Stomach (tissue), 9 donors: ENCODE data around the gene SLC25A20. TPM values are rescaled to one million over a fixed set of nuclear protein-coding genes. Genes with fewer than 3 reads are reported as not detected.

Source experiments
- DNase-seq, 2 donors: peaks; one replicate each; pipeline versions ENCODE4 v3.0.0 to v3.0.0-alpha.2; 2013 to 2019
- H3K27ac ChIP-seq, 5 donors: fragments of 200-600 bp in 4 of 5; sonication (generic) in 4 of 5; one replicate each; pipeline ENCODE4 v1.5.1; 2013 to 2019; ENCODE audit warnings: mild to moderate bottlenecking in 1 of 5, moderate library complexity in 1 of 5
- H3K27me3 ChIP-seq, 3 donors: fragments of 200-600 bp; sonication (generic); one replicate each; pipeline ENCODE4 v1.5.1; 2017 to 2019; ENCODE audit warnings: mixed run types in 1 of 3
- H3K36me3 ChIP-seq, 4 donors: fragments of 200-600 bp; sonication (generic); 1 replicate in 3 of 4; 2 replicates in 1 of 4; pipeline ENCODE4 v1.5.1; 2016 to 2019
- H3K4me1 ChIP-seq, 4 donors: fragments of 200-600 bp; sonication (generic); one replicate each; pipeline ENCODE4 v1.5.1; 2016 to 2019
- H3K4me3 ChIP-seq, 4 donors: fragments of 200-600 bp; sonication (generic) in 3 of 4; one replicate each; pipeline ENCODE4 v1.5.1; 2016 to 2019; ENCODE audit warnings: mild to moderate bottlenecking in 1 of 4
- H3K9me3 ChIP-seq, 4 donors: fragments of 200-600 bp; sonication (generic); one replicate each; pipeline ENCODE4 v1.5.1; 2016 to 2019
- EP300 ChIP-seq: sonication (generic); formaldehyde crosslinking; IDR thresholded peaks from one replicate; pipeline ENCODE4 v1.6.1; 2017; ENCODE audit warnings: antibody characterized with exemption
- POLR2A ChIP-seq, 4 donors: fragments of 450-650 bp; IDR thresholded peaks; one replicate each; pipeline ENCODE4 v1.6.1; 2016; ENCODE audit warnings: antibody characterized with exemption in 4 of 4, control low read depth in 2 of 4, mild to moderate bottlenecking in 1 of 4, moderate library complexity in 1 of 4
- POLR2AphosphoS5 ChIP-seq, 3 donors: sonication (generic); formaldehyde crosslinking; IDR thresholded peaks; one replicate each; pipeline ENCODE4 v1.6.1; 2016; ENCODE audit warnings: antibody characterized with exemption in 3 of 3
- WGBS, 5 donors: extraction: QIAGEN DNeasy Blood & Tissue Kit in 3 of 5; methylation state at CpG; one replicate each; pipeline versions ENCODE4 v1.1.5 to v1.1.7; 2013 to 2018; 5-methylcytosine and 5-hydroxymethylcytosine counted together
- intact Hi-C: fragments of 100-400 bp; cut with DNase I; formaldehyde crosslinking; loops from one replicate; pipeline ENCODE4 v1.15.1; 2023; ENCODE audit warnings: low total_unique reads
- polyA plus RNA-seq, 3 donors: library from polyadenylated mRNA; stranded (reverse); fragments of 200-250 nt; gene quantifications; one replicate each; pipeline ENCODE4 v1.2.3, GENCODE V29; 2013
- total RNA-seq, 5 donors: library from RNA; depleted of rRNA; stranded (reverse); fragments of >200 nt; gene quantifications; one replicate each; pipeline versions ENCODE4 v1.1.0 to v1.2.3, GENCODE V29; 2014 to 2016
- TF ChIP-seq, protein P1 (sequence below), 7 experiments: fragments of 450-650 bp in 4 of 7; fragments of 200-600 bp in 3 of 7; sonication (generic) in 3 of 7; IDR thresholded peaks; one replicate each; pipeline ENCODE4 v1.5.1; 2016 to 2019; ENCODE audit warnings: antibody characterized with exemption in 7 of 7, control low read depth in 2 of 7, mild to moderate bottlenecking in 1 of 7
- donor health status: healthy with polysubstance abuse.
- donor health status: Bipolar disorder and iron deficiency.
- donor health status: healthy.

The SLC25A20 gene
- total and polyA plus RNA-seq, 8 donors: 7.5 to 142 (median 18.4) TPM

- WGBS, 5 donors: 41 to 72% (median 46%) methylated on average over 2 of the region's 2 CpGs
- H3K4me1 ChIP-seq: peaks cover 39 to 75% (median 57%) of the 10 kb centered on the region in 4 donors
- DNase-seq: no peak
- H3K4me3 ChIP-seq: no peak overlapping the region
- no peaks in the 10 kb centered on the region for H3K27me3 ChIP-seq
- H3K36me3 ChIP-seq: peaks cover 26 to 82% (median 72%) of the 10 kb centered on the region in 4 donors
- TF ChIP-seq POLR2AphosphoS5 (IDR thresholded peaks at IDR 0.05) (no peak), POLR2A (IDR thresholded peaks at IDR 0.05) (no peak), EP300 (no peak)
- TF ChIP-seq, protein P1, sequence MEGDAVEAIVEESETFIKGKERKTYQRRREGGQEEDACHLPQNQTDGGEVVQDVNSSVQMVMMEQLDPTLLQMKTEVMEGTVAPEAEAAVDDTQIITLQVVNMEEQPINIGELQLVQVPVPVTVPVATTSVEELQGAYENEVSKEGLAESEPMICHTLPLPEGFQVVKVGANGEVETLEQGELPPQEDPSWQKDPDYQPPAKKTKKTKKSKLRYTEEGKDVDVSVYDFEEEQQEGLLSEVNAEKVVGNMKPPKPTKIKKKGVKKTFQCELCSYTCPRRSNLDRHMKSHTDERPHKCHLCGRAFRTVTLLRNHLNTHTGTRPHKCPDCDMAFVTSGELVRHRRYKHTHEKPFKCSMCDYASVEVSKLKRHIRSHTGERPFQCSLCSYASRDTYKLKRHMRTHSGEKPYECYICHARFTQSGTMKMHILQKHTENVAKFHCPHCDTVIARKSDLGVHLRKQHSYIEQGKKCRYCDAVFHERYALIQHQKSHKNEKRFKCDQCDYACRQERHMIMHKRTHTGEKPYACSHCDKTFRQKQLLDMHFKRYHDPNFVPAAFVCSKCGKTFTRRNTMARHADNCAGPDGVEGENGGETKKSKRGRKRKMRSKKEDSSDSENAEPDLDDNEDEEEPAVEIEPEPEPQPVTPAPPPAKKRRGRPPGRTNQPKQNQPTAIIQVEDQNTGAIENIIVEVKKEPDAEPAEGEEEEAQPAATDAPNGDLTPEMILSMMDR (IDR thresholded peaks at IDR 0.05): no peak
- intact Hi-C loops: no loop called here
- no peaks in the 10 kb centered on the region for H3K9me3 ChIP-seq
- H3K27ac ChIP-seq: no peak overlapping the region
Observed at GRCh38 chr3:48927928-48928327, 29.2 kb upstream of the SLC25A20 start.

- TF ChIP-seq POLR2AphosphoS5 (IDR thresholded peaks at IDR 0.05) (no peak), POLR2A (IDR thresholded peaks at IDR 0.05) (no peak)
- WGBS, 5 donors: 78 to 83% (median 80%) methylated on average over 9 to 11 of the region's 11 CpGs
- no peak overlapping the region for H3K4me3 ChIP-seq
- intact Hi-C loops: no loop called here
- no peaks in the 10 kb centered on the region for H3K27me3 ChIP-seq
- H3K36me3 ChIP-seq: peaks cover 26 to 87% (median 77%) of the 10 kb centered on the region in 4 donors
- no peaks in the 10 kb centered on the region for H3K9me3 ChIP-seq
- H3K27ac ChIP-seq: peak overlapping the region in 1 of 5 donors; percentile 17
- no peak for DNase-seq
- peaks cover 41 to 72% (median 57%) of the 10 kb centered on the region in 4 donors for H3K4me1 ChIP-seq
Observed at GRCh38 chr3:48926425-48927392, 28.0 kb upstream of the SLC25A20 start.

- Histone ChIP-seq H3K36me3 (peaks cover 11 to 31% (median 29%) of the 10 kb centered on the region in 4 donors), H3K4me1 (peaks cover 12 to 38% (median 35%) of the 10 kb centered on the region in 4 donors), H3K27ac (peak overlapping the region; percentile 94 to 99 (median 98)), H3K4me3 (peak overlapping the region; percentile 77 to 95 (median 90)), H3K27me3 (no peaks in the 10 kb centered on the region), H3K9me3 (no peaks in the 10 kb centered on the region)
- intact Hi-C loops: no loop called here
- TF ChIP-seq POLR2AphosphoS5 (IDR thresholded peaks at IDR 0.05) (peak in 1 of 3 donors; percentile 25), POLR2A (IDR thresholded peaks at IDR 0.05) (no peak)
- DNase-seq: peak; percentile 28 to 82
- 1 to 2% (median 1%) methylated on average over 26 to 54 of the region's 54 CpGs for WGBS, 5 donors
Observed at GRCh38 chr3:48919215-48920138, 20.8 kb upstream of the SLC25A20 start.

GRCh38 chr3:48918388-48919214 lies 19.9 kb upstream of the SLC25A20 start, which contains the start of gene ARIH2:
Gene ARIH2, plus strand, starts transcription at chr3:48918842. Its CDS starts 8,717 bp downstream, at chr3:48927559.
- no peaks in the 10 kb centered on the region for H3K27me3 ChIP-seq
- H3K27ac ChIP-seq: peak within 1 kb of the TSS; percentile 94 to 99 (median 98)
- peaks cover 12 to 38% (median 35%) of the 10 kb centered on the region in 4 donors for H3K4me1 ChIP-seq
- intact Hi-C loops: no loop called here
- TF ChIP-seq, protein P1 (IDR thresholded peaks at IDR 0.05): peak in 2 of 7 experiments; percentile 8 to 11
- TF ChIP-seq EP300 (no peak), POLR2A (IDR thresholded peaks at IDR 0.05) (peak in 1 of 4 donors; percentile 69), POLR2AphosphoS5 (IDR thresholded peaks at IDR 0.05) (peak; percentile 72 to 94 (median 94))
- H3K4me3 ChIP-seq: peak within 1 kb of the TSS; percentile 77 to 95 (median 90)
- H3K9me3 ChIP-seq: no peaks in the 10 kb centered on the region
- peak; percentile 95 to 98 for DNase-seq
- WGBS, 5 donors: 0 to 1% (median 0%) methylated on average over 68 to 97 of the region's 97 CpGs
- H3K36me3 ChIP-seq: peaks cover 2 to 22% (median 20%) of the 10 kb centered on the region in 4 donors
